GM21360 (cell line): Measurements from ENCODE around the gene TMEM123.
A peak's percentile ranks its signal among the peaks of the same experiment; 100 is the strongest.

Experiments
- ATAC-seq: cut with Tn5 transposase; IDR thresholded peaks from one replicate; pipeline ENCODE4 v1.9.1; 2021; ENCODE audit warnings: mild to moderate bottlenecking, moderate library complexity; ENCODE audit not compliant: unreplicated experiment

The TMEM123 gene

GRCh38 chr11:102368472-102368871 lies 84.1 kb downstream of the TMEM123 start:
- ATAC-seq, result peak; percentile 100

GRCh38 chr11:102367364-102367763 lies 85.2 kb downstream of the TMEM123 start:
- no peak for ATAC-seq

- ATAC-seq, result no peak
Observed at GRCh38 chr11:102364991-102365390, 87.6 kb downstream of the TMEM123 start.

GRCh38 chr11:102361086-102362031 lies 91.2 kb downstream of the TMEM123 start:
- no peak for ATAC-seq

- ATAC-seq, result no peak
Observed at GRCh38 chr11:102360681-102361080, 91.9 kb downstream of the TMEM123 start.

GRCh38 chr11:102359372-102359771 lies 93.2 kb downstream of the TMEM123 start:
- no peak for ATAC-seq

- no peak for ATAC-seq
Observed at GRCh38 chr11:102357116-102357515, 95.4 kb downstream of the TMEM123 start.

GRCh38 chr11:102347462-102348370 lies 104.8 kb downstream of the TMEM123 start:
- ATAC-seq, result peak; percentile 1

GRCh38 chr11:102346748-102347461 lies 105.7 kb downstream of the TMEM123 start, which contains the start of gene BIRC2:
BIRC2 (plus strand) TSS chr11:102347214; CDS start chr11:102349855, 2,641 bp downstream.
- ATAC-seq, result peak; percentile 86

- ATAC-seq, result no peak
Observed at GRCh38 chr11:102346456-102346747, 106.2 kb downstream of the TMEM123 start.
